Parathyroid adenoma (tissue), 2 donors: ENCODE data around the gene COL4A2.
A peak's percentile ranks its signal among the peaks of the same experiment; 100 is the strongest.

Experiments used
- H2AFZ ChIP-seq: fragments of 300-600 bp; sonication (generic); one replicate; pipeline ENCODE4 v1.7.0; 2017; ENCODE audit warnings: antibody characterized with exemption, mild to moderate bottlenecking
- H3K27ac ChIP-seq: fragments of 300-600 bp; sonication (generic); one replicate; pipeline ENCODE4 v1.7.0; 2017
- H3K27me3 ChIP-seq: fragments of 300-600 bp; sonication (generic); one replicate; pipeline ENCODE4 v1.7.0; 2017; ENCODE audit warnings: low read length; ENCODE audit not compliant: control insufficient read depth, insufficient read depth
- H3K36me3 ChIP-seq: fragments of 300-600 bp; sonication (generic); one replicate; pipeline ENCODE4 v1.7.0; 2017; ENCODE audit warnings: low read length; ENCODE audit not compliant: control insufficient read depth, insufficient read depth
- H3K4me1 ChIP-seq: fragments of 300-600 bp; sonication (generic); one replicate; pipeline ENCODE4 v1.7.0; 2017; ENCODE audit warnings: control low read depth
- H3K4me2 ChIP-seq: fragments of 300-600 bp; sonication (generic); one replicate; pipeline ENCODE4 v1.7.0; 2017; ENCODE audit warnings: low read length
- H3K4me3 ChIP-seq: fragments of 300-600 bp; sonication (generic); one replicate; pipeline ENCODE4 v1.7.0; 2017; ENCODE audit warnings: low read depth, low read length
- H3K79me2 ChIP-seq: fragments of 300-600 bp; sonication (generic); one replicate; pipeline ENCODE4 v1.7.0; 2017; ENCODE audit warnings: control low read depth
- H3K9ac ChIP-seq: fragments of 300-600 bp; sonication (generic); one replicate; pipeline ENCODE4 v1.7.0; 2017; ENCODE audit warnings: mild to moderate bottlenecking
- H3K9me3 ChIP-seq: fragments of 300-600 bp; sonication (generic); one replicate; pipeline ENCODE4 v1.7.0; 2017; ENCODE audit warnings: low read length; ENCODE audit not compliant: control insufficient read depth
- TF ChIP-seq, protein P1 (sequence below): fragments of 300-600 bp; sonication (generic); IDR thresholded peaks from one replicate; pipeline ENCODE4 v1.7.0; 2017; ENCODE audit warnings: antibody characterized with exemption, mild to moderate bottlenecking
- donor health status: primary hyperparathyroidism.

Gene COL4A2

DNA sequence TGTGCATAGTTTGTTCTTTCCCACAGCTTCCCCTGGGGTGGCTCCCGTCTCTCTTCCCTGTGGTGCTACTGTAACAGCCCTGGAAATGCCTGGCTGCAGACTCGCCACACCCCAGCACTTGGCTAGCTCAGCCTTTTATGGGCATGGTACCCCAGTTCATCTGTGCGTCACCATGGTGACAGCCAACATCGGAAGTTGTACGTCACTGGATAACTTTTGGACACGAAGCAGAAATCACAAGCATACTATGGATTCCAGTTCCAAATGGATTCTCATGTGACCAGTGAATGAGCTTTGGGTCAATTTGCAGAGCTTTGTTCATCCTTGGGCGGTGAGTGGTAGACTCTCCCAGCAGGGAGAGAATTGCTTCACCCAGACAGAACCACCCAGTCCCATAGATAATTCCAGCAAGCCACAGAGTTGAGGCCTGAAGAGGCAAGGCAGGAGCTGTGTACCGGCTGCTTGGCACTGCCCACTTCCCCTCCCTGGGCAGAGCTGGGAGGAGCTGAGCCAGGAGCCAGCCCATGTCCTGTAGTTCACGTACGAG, 54.4 kb downstream of the COL4A2 start:
- no peak overlapping the region for H3K9ac ChIP-seq
- H3K36me3 ChIP-seq, result no peaks in the 10 kb centered on the region
- H3K4me1 ChIP-seq, result no peaks in the 10 kb centered on the region
- H3K4me3 ChIP-seq, result no peak overlapping the region
- no peaks in the 10 kb centered on the region for H3K9me3 ChIP-seq
- H3K27ac ChIP-seq, result peak overlapping the region; percentile 51
- TF ChIP-seq, protein P1, sequence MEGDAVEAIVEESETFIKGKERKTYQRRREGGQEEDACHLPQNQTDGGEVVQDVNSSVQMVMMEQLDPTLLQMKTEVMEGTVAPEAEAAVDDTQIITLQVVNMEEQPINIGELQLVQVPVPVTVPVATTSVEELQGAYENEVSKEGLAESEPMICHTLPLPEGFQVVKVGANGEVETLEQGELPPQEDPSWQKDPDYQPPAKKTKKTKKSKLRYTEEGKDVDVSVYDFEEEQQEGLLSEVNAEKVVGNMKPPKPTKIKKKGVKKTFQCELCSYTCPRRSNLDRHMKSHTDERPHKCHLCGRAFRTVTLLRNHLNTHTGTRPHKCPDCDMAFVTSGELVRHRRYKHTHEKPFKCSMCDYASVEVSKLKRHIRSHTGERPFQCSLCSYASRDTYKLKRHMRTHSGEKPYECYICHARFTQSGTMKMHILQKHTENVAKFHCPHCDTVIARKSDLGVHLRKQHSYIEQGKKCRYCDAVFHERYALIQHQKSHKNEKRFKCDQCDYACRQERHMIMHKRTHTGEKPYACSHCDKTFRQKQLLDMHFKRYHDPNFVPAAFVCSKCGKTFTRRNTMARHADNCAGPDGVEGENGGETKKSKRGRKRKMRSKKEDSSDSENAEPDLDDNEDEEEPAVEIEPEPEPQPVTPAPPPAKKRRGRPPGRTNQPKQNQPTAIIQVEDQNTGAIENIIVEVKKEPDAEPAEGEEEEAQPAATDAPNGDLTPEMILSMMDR, result no peak
- no peaks in the 10 kb centered on the region for H3K27me3 ChIP-seq
- no peak overlapping the region for H3K4me2 ChIP-seq
- H3K79me2 ChIP-seq, result no peaks in the 10 kb centered on the region
- no peak overlapping the region for H2AFZ ChIP-seq

DNA sequence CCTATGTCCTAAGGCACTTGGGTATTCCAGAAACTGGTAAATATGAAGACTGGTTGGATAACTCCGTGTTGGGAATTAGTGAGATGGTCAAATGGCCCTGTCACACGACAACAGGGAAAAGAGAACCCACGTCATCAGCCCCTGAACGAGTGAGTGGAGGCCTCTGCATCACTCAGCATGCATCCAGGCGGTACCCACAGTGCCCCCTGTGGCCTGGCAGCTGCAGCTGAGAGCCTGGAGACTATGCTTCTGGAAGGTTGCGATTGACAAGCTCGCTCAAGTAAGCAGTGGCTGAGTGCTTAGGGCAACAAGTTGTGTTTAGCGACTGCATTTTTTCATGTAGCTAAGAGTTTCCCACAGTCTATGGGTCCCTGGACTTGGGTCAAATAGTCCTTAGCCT, 55.9 kb downstream of the COL4A2 start:
- no peaks in the 10 kb centered on the region for H3K79me2 ChIP-seq

DNA sequence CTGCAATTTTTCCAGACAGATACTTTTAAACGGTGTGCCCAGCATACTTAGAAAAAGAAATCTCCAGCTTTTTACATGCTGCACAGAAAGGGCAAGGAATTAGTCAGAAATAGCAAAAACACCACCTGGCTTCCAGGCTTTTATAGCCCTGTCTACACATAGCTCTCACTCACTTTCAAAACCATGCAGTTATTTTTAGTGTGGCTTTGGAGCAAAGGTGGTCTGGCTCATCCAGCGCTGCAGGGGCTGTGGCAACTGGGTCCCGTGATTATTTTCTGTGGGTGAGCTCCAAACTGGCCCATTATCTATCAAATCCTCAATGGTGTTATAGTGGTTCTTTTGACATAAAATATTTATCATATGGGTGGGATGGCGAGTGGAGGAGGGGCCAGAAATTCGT, 57.0 kb downstream of the COL4A2 start:
- TF ChIP-seq, protein P1, result no peak
- H3K4me1 ChIP-seq, result no peaks in the 10 kb centered on the region
- no peak overlapping the region for H3K4me2 ChIP-seq
- H3K27me3 ChIP-seq, result no peaks in the 10 kb centered on the region
- H2AFZ ChIP-seq, result no peak overlapping the region
- no peaks in the 10 kb centered on the region for H3K79me2 ChIP-seq
- H3K36me3 ChIP-seq, result no peaks in the 10 kb centered on the region
- H3K9ac ChIP-seq, result no peak overlapping the region
- no peaks in the 10 kb centered on the region for H3K9me3 ChIP-seq
- no peak overlapping the region for H3K4me3 ChIP-seq
- no peak overlapping the region for H3K27ac ChIP-seq

More for the DNA sequence above, 55.9 kb downstream of the COL4A2 start:
- TF ChIP-seq, protein P1, result no peak
- no peaks in the 10 kb centered on the region for H3K27me3 ChIP-seq
- no peaks in the 10 kb centered on the region for H3K9me3 ChIP-seq
- no peak overlapping the region for H3K9ac ChIP-seq
- H3K27ac ChIP-seq, result no peak overlapping the region
- H3K36me3 ChIP-seq, result no peaks in the 10 kb centered on the region
- H3K4me3 ChIP-seq, result no peak overlapping the region
- H3K4me1 ChIP-seq, result no peaks in the 10 kb centered on the region
- H3K4me2 ChIP-seq, result no peak overlapping the region
- H2AFZ ChIP-seq, result no peak overlapping the region

DNA sequence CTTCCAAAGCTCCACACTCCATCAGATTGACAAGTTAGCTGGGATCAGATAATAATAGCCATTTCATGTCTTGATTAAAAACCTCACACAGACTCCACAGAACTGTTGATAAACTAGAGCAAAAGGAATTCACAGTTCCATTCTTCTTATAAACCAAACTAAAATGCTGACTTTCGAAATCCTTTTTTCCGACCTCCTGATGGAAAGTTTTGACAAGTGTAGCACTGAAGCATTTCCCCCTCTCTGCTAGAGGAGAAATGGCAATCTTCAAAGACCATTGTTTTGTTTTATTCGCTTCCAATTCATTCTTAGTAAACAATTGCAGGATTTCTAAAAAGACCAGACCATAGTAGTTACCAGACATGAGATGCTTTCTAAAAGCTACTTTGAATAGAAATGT, 58.8 kb downstream of the COL4A2 start:
- Histone ChIP-seq H3K27me3 (no peaks in the 10 kb centered on the region), H3K4me2 (no peak overlapping the region), H3K79me2 (no peaks in the 10 kb centered on the region), H3K4me3 (no peak overlapping the region), H2AFZ (no peak overlapping the region), H3K36me3 (no peaks in the 10 kb centered on the region), H3K4me1 (no peaks in the 10 kb centered on the region), H3K9ac (no peak overlapping the region), H3K9me3 (no peaks in the 10 kb centered on the region), H3K27ac (no peak overlapping the region)
- TF ChIP-seq, protein P1, result no peak

DNA sequence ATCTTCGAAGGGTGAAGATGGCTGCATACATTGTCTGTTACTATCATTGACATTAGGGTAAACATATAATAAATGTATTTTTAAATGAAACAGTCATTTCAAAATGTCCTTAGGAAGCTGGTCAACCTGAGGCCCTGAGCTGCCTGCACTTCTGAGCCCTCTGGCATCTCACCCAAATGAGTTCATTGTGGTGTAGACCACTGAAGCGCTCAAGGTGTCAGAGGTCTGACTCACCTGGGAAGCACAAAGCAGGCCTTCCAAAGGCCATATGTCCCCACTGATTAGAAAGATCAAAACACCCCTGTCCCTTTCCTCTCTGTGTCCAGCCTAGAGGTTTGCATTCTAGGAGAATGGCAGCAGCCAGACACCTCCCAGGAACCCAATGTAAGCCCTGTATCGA, 59.6 kb downstream of the COL4A2 start:
- no peaks in the 10 kb centered on the region for H3K79me2 ChIP-seq
- no peaks in the 10 kb centered on the region for H3K27me3 ChIP-seq
- H3K9me3 ChIP-seq, result no peaks in the 10 kb centered on the region
- H3K9ac ChIP-seq, result no peak overlapping the region
- no peak overlapping the region for H3K27ac ChIP-seq
- H3K4me1 ChIP-seq, result no peaks in the 10 kb centered on the region
- no peak overlapping the region for H2AFZ ChIP-seq
- no peak overlapping the region for H3K4me2 ChIP-seq
- H3K36me3 ChIP-seq, result no peaks in the 10 kb centered on the region
- H3K4me3 ChIP-seq, result no peak overlapping the region
- TF ChIP-seq, protein P1, result no peak
